Fibroblast of skin of left biceps (primary cell): ENCODE data around the gene OR2F2.
A peak's percentile ranks its signal among the peaks of the same experiment; 100 is the strongest.

Experiments used
- DNase-seq, 2 experiments: peaks; one replicate each; pipeline ENCODE4 v3.0.0-alpha.2; 2013; ENCODE audit warnings: low read depth in 2 of 2

The OR2F2 gene

GRCh38 chr7:143914938-143915652, 19.9 kb upstream of the OR2F2 start:
- DNase-seq, result no peak

DNA sequence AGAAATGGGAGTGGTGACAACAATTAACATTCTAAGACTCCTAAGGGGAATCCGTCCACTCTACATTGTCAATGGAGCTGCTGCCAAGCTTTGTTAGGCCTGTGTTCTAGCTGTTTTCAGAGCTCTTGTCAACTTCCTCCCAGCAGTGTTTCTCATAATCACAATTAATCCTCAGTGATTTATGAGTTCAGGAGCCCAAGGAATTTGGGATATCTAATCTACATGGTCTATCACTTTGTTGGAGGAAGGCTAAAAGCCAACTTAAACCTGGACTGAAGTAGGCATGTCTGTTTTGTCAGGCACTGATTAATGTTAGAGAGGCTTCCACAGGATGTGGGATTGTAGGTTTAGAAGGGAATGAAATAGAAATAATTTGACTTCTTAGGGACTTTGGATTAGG, 10.2 kb upstream of the OR2F2 start:
- DNase-seq, result no peak

DNA sequence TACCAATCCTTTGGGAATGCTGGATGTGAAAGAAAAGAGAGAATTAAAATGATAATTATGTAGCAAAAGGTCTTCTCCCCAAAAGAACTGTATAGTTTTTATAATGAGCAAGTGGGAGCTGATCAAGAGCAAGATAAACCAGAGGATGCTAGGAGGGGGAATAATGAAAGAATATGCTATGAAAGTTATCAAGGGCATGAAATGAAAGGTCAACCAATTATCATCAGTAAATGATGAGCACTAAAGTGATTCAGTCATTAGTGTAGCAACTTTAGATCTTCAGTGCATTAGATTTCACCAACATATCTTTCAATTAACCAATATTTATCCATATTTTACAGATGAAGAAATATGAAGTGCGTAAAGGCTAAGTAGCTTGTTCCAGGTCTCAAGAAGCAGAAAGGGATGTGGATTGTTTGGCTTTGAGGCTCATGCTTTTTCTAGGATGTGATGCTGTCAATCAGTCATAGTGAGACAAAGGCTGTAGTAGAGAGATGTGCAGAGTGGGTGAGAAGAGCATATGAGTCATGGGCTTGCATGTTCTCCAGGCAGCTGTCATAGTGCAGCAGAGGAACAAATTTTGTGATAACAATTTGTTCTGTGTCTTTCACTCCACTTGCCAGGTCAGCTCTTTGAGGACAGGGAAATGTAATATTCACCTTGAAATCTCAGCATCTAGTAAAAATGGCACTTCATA, 5.7 kb upstream of the OR2F2 start:
- DNase-seq, result no peak

GRCh38 chr7:143931739-143932138, 3.3 kb upstream of the OR2F2 start:
- DNase-seq, result no peak

DNA sequence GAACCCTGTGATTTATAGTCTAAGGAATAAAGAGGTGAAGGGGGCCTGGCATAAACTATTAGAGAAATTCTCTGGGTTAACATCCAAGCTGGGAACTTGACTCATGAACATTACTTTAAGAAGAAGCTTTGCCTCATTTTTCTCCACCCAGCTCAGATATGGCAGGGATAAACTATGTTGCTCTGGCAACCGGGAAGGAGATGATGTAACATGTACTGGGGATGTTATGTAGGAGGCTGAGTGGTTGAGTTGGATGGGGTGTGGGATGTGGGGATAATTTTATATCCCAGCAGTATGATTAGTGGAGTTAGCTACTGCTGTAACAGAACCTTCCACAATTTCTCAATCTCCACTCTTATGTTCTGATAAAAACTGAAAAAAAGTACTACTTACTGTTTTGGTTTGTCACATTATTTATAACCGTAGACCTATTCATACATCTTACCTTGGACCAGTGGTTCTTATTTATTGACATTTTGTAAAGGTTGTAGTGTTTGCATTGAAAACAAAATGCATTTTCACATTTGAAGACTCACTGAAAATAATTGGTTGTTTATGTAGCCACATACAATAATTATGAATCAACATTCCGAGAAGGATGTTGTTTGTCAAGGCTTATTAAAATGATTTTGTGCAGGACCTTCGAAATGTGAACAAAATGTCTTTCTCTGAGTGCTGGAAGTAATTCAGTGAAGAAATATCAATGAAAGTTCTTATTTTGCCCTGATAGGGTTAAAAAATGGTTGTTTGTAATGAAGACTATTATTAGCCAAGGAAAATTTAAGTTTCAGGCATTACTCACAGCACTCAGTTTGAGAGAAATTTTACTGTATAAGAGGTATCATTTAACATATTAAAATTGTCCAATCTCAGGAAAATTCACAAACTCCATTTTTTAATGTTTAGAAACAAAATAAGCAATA, 1.3 kb downstream of the OR2F2 start:
- peak; percentile 26 to 31 for DNase-seq

DNA sequence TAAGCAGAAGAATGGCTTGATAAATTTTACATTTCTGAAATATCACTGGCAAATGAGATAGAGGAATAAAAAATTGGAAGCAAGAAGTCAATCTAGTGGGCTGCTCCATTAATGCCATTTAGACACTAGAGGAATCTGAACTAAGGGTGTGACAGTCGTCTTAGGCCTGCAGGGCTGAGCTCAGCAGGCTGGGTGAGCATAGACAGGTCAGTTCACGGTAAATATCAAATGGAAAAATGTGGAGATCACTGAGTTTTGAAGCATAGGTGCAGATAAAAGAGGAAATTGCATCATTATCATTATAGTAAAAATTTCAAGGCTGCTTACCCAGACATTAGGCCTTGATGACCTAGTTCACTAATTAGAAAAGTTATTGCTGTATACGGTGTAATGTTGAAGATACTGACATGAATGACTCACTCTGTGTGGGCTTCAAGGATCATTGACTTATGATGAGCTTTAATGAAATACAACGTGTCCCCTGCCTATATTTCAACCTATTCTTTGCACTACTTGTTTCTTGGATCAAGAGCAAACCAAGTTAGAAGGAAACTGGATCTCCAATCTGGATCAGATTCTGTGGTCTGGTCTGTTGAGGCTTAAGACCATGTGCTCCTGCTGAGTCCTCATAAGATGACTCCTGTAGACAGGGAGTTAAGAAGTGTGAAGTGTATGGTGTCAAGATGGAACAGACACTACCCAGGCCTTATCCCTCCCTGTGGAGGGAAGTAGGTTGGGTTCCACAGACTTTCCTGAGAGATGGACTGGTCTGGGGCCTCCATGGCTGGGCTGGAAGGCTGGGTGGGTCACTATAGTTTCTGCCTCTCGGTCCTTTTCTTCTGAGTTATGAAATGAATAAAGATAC, 3.6 kb downstream of the OR2F2 start:
- no peak for DNase-seq

- DNase-seq, result no peak
Observed at GRCh38 chr7:143945423-143945822, 10.4 kb downstream of the OR2F2 start.

DNA sequence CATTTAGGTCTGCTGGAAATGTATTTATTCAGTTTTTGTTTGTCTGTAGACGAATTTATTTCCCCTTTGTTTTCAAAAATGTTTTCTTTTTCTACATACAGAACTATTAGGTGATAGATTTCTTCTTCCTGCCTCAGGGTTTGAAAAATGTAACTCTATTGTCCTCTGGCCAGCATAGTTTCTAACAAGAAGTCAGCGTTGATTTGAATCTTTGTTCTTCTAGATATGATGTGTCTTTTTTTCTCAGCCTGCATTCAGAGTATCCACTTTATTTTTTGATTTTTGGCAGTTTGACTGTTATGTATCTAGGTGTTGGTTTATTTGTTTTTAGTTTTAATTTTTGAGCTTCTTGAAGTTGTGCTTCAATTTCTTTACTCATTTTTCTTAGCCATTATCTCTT, 12.1 kb downstream of the OR2F2 start:
- DNase-seq, result no peak

DNA sequence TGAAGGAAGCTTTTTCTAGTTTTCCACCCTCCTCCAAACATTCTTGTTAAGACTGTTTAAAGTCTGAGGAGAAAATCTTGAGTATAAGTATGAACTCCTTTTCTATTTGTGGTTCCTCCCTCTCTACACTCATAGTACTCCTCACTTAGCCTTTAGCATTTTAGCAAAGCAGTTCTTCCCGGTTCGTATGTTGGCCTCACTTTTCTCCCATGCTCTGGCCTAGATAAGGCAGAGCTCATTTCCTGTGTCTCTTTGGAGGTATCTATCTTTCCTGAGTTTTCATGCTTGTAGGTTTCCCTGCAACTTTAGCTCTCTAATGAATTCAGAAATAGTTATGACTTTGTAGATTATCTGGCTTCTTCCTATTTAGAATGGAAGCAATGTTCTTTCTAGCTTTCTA, 13.7 kb downstream of the OR2F2 start:
- DNase-seq, result no peak

- DNase-seq, result no peak
Observed at GRCh38 chr7:143953421-143953820, 18.4 kb downstream of the OR2F2 start.

GRCh38 chr7:143954135-143954534, 19.1 kb downstream of the OR2F2 start:
- no peak for DNase-seq

GRCh38 chr7:143954544-143954943, 19.5 kb downstream of the OR2F2 start, which contains the start of gene OR2F1:
OR2F1 (plus strand) TSS chr7:143954844; CDS start chr7:143959971, 5,127 bp downstream.
- no peak for DNase-seq

DNA sequence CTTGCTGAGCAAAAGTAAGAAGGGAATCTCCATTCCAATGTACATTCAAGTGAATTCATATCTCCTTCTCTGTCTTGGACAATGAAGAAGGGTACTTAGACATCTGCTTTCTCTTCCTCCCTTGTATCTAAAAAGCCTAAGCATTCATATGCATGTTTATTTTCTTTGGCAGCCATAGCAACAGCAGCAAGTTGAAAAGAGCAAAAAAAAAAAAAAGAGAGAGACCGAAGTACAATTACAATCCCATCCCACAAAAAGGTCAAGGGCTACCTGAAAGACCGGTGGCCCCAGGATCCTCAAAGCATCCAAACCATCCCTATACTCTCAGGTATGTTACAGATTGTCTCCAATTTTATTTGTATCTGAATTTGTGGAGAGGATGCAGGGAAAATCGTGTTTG, 23.7 kb downstream of the OR2F2 start:
- no peak for DNase-seq

- DNase-seq, result no peak
Observed at GRCh38 chr7:143960813-143961610, 26.0 kb downstream of the OR2F2 start.

GRCh38 chr7:143965280-143965679, 30.2 kb downstream of the OR2F2 start:
- no peak for DNase-seq

- DNase-seq, result no peak
Observed at GRCh38 chr7:143967398-143967797, 32.4 kb downstream of the OR2F2 start.

GRCh38 chr7:143973870-143974416, 38.9 kb downstream of the OR2F2 start:
- DNase-seq, result no peak

DNA sequence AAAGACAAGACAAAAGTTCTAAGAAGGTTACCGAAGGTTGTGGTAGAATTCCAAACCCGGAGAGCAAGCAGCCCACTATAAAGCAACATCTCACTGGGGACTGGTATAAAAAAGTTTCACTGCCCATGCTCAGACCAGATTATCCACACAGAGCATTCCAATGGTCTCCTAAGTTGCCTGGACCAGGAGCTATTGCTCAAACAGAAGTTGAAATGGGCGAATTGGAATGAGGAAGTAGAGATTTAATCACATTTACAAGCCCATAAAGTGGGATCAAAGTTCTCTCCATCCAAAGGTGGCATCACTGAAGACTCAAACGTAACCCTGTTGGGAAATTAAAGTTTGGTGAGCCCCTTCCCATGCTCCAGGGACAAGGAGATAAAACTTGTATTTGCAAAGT, 39.4 kb downstream of the OR2F2 start:
- DNase-seq, result no peak

DNA sequence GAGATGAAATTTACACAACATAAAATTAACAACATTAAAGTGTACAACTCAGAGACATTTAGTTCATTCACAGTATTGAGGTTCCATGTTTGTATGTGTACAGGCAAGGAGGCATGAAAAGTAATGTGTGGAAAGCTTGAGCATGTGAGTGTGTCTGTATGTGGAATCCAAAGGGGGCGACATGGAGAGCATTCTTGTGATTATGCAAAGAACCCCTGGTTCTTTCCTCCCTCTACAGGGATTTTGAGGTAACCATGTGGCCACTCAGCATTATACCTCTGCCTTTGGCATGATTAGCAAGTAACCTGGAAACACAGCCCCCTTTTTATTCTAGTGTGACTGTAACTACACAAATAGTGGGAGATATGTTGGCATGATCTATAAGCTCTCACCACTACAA, 40.6 kb downstream of the OR2F2 start:
- no peak for DNase-seq

DNA sequence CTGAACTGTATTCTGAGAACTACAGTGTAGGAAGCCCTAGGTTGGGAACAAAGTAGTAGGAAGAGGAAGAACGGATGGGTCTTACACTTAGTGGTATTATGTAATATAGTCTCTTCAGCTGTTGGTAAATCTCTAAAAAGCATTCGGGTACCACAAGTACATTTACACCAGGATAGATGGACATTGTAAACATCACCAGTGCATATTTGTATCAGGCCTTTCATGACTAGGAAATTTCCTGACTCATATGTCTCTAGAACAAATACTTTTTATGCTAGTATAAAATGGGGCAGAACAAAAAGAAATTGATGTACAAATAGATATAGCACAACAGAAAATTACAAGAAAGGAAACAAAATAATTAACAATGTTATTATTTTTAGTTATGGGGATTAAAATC, 43.6 kb downstream of the OR2F2 start:
- DNase-seq, result no peak
